ENCODE results near the gene LRRC28. TPM values are rescaled to one million over a fixed set of nuclear protein-coding genes. Genes with fewer than 3 reads are reported as not detected.

Gene LRRC28
- total RNA-seq, 1 experiment from 2014 or later: 21.4 TPM

DNA sequence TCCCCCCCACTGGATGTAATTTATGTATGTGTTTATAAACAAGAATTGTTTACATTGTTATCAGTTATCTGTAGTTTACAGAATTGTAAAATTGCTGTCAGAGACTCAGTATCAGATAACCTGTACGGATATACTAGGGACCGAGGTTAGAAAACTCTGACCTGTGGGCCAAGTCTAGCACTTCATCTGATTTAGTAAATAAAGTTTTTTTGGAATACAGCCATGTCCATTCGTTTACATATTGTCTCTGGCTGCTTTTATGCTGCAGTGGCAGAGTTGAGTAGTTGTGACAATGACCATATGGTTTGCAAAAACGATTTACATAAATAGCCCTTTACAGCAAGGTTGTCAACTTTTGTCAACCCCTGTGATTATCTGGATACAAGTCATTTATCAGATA is 52.6 kb downstream of the LRRC28 start:
- DNase-seq (ENCODE audit: low read depth, low spot score) (no peak), ATAC-seq (no peak)
- TF ChIP-seq EZH2 (IDR thresholded peaks at IDR 0.05): no peak
- H2AFZ ChIP-seq (ENCODE audit: low read depth, low read length, poor library complexity, severe bottlenecking): no peak overlapping the region
- intact Hi-C loops (cut with micrococcal nuclease): no loop called here
- H3K4me2 ChIP-seq (ENCODE audit: low read length): no peak overlapping the region
- H3K4me1 ChIP-seq (ENCODE audit: control insufficient read depth in 1 of 2, insufficient read depth in 2 of 2, low read length in 2 of 2): no peaks in the 10 kb centered on the region
- H3K9me3 ChIP-seq (ENCODE audit: control insufficient read depth in 1 of 2, insufficient read depth in 1 of 2, low read depth in 1 of 2, low read length in 2 of 2): no peaks in the 10 kb centered on the region
- H3K9ac ChIP-seq (ENCODE audit: low read length): no peak overlapping the region
- CTCF ChIA-PET: no interaction called here
- H3K79me2 ChIP-seq (ENCODE audit: insufficient read depth, low read length): no peaks in the 10 kb centered on the region
- no peak overlapping the region for H3K27ac ChIP-seq (ENCODE audit: low read depth, low read length)
- H3K9me2 ChIP-seq (ENCODE audit: insufficient read depth): no peaks in the 10 kb centered on the region
- no peaks in the 10 kb centered on the region for H3K36me3 ChIP-seq (ENCODE audit: control insufficient read depth in 1 of 2, insufficient read depth in 2 of 2, low read length in 2 of 2)
- no peaks in the 10 kb centered on the region for H3K27me3 ChIP-seq (ENCODE audit: insufficient read depth, low read length)
- no peaks in the 10 kb centered on the region for H4K20me1 ChIP-seq (ENCODE audit: insufficient read depth)
- H3K4me3 ChIP-seq (replicated peaks in 1 of 2; ENCODE audit: low read depth in 1 of 2, low read length in 2 of 2): no peak overlapping the region
- RAD21 ChIA-PET (ENCODE audit: low non-redundant PET in 1 of 2, low total read pairs in 2 of 2, uncharacterized antibody in 2 of 2, unreplicated experiment in 2 of 2): no interaction called here
- no TSS peak for BruUV-seq (replicated peaks)
- POLR2A ChIA-PET: no interaction called here

DNA sequence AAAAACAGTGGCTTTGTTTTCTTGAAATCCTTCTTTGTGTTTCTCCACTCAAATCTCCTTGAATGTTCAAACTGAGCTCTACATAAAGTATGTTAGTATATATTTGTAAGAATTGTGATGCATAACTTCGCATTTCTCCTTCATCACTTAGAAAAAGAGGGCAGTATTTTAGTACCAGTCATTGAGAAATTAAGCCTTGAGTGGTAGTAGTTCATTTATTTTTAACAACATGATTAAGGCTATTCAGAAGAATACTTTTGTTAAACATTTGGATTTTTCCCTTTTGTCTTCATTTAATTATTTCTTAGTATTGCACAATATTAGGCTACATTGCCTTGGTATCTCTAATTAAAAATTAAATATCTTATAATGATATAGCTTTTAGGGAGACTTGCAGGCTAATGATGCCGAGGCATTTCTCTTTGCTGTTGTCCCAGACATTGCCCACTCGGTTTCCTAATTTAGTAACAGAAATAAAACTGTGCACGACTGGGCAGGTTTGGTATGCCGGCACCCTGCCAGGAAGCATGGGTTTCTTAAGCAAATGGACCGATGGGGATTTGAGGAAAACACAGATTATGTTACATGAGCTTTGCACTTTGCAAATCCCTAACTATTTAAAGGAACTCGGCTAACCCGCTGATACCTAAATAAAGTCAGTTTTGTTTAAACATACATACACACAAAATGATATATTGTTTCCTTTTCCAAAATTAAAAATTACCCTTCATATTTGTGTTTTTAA is 54.7 kb downstream of the LRRC28 start:
- no peaks in the 10 kb centered on the region for H3K36me3 ChIP-seq (ENCODE audit: control insufficient read depth in 1 of 2, insufficient read depth in 2 of 2, low read length in 2 of 2)
- H3K4me2 ChIP-seq (ENCODE audit: low read length): no peak overlapping the region
- H3K27me3 ChIP-seq (ENCODE audit: insufficient read depth, low read length): no peaks in the 10 kb centered on the region
- no peaks in the 10 kb centered on the region for H4K20me1 ChIP-seq (ENCODE audit: insufficient read depth)
- H3K9ac ChIP-seq (ENCODE audit: low read length): no peak overlapping the region
- H3K9me3 ChIP-seq (ENCODE audit: control insufficient read depth in 1 of 2, insufficient read depth in 1 of 2, low read depth in 1 of 2, low read length in 2 of 2): no peaks in the 10 kb centered on the region
- no TSS peak for BruUV-seq (replicated peaks)
- ChIA-PET POLR2A (no interaction called here), CTCF (no interaction called here), RAD21 (ENCODE audit: low non-redundant PET in 1 of 2, low total read pairs in 2 of 2, uncharacterized antibody in 2 of 2, unreplicated experiment in 2 of 2) (no interaction called here)
- intact Hi-C loops (cut with micrococcal nuclease): no loop called here
- no peak for ATAC-seq
- DNase-seq (ENCODE audit: low read depth, low spot score): no peak
- no peaks in the 10 kb centered on the region for H3K79me2 ChIP-seq (ENCODE audit: insufficient read depth, low read length)
- H2AFZ ChIP-seq (ENCODE audit: low read depth, low read length, poor library complexity, severe bottlenecking): no peak overlapping the region
- H3K4me3 ChIP-seq (replicated peaks in 1 of 2; ENCODE audit: low read depth in 1 of 2, low read length in 2 of 2): no peak overlapping the region
- no peaks in the 10 kb centered on the region for H3K9me2 ChIP-seq (ENCODE audit: insufficient read depth)
- H3K4me1 ChIP-seq (ENCODE audit: control insufficient read depth in 1 of 2, insufficient read depth in 2 of 2, low read length in 2 of 2): no peaks in the 10 kb centered on the region
- H3K27ac ChIP-seq (ENCODE audit: low read depth, low read length): no peak overlapping the region
- TF ChIP-seq SIN3A (IDR thresholded peaks at IDR 0.05; ENCODE audit: low read depth) (no peak), TCF7L2 (IDR thresholded peaks at IDR 0.05; ENCODE audit: borderline replicate concordance, extremely low read depth, insufficient read depth, insufficient read length) (no peak), YY1 (IDR thresholded peaks at IDR 0.05; ENCODE audit: extremely low read depth, insufficient replicate concordance, low read depth, low read length) (no peak), SRF (IDR thresholded peaks at IDR 0.05; ENCODE audit: low read depth) (no peak), JUND (IDR thresholded peaks at IDR 0.05) (no peak), EZH2phosphoT487 (IDR thresholded peaks at IDR 0.05; ENCODE audit: borderline replicate concordance) (no peak), RAD21 (IDR thresholded peaks at IDR 0.05; ENCODE audit: low read depth) (no peak), ZFX (IDR thresholded peaks at IDR 0.05) (no peak), SP1 (IDR thresholded peaks at IDR 0.05; ENCODE audit: low read depth) (no peak), ELF1 (IDR thresholded peaks at IDR 0.05; ENCODE audit: borderline replicate concordance, low read depth) (no peak), CEBPB (IDR thresholded peaks at IDR 0.05; ENCODE audit: low read depth) (no peak), POLR2A (IDR thresholded peaks at IDR 0.05; ENCODE audit: borderline replicate concordance, extremely low read depth, insufficient read depth, insufficient read length) (no peak), FOSL1 (IDR thresholded peaks at IDR 0.05; ENCODE audit: low read depth) (no peak)
- TF ChIP-seq, protein P1, sequence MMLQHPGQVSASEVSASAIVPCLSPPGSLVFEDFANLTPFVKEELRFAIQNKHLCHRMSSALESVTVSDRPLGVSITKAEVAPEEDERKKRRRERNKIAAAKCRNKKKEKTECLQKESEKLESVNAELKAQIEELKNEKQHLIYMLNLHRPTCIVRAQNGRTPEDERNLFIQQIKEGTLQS (IDR thresholded peaks at IDR 0.05): no peak
- TF ChIP-seq, protein P2, sequence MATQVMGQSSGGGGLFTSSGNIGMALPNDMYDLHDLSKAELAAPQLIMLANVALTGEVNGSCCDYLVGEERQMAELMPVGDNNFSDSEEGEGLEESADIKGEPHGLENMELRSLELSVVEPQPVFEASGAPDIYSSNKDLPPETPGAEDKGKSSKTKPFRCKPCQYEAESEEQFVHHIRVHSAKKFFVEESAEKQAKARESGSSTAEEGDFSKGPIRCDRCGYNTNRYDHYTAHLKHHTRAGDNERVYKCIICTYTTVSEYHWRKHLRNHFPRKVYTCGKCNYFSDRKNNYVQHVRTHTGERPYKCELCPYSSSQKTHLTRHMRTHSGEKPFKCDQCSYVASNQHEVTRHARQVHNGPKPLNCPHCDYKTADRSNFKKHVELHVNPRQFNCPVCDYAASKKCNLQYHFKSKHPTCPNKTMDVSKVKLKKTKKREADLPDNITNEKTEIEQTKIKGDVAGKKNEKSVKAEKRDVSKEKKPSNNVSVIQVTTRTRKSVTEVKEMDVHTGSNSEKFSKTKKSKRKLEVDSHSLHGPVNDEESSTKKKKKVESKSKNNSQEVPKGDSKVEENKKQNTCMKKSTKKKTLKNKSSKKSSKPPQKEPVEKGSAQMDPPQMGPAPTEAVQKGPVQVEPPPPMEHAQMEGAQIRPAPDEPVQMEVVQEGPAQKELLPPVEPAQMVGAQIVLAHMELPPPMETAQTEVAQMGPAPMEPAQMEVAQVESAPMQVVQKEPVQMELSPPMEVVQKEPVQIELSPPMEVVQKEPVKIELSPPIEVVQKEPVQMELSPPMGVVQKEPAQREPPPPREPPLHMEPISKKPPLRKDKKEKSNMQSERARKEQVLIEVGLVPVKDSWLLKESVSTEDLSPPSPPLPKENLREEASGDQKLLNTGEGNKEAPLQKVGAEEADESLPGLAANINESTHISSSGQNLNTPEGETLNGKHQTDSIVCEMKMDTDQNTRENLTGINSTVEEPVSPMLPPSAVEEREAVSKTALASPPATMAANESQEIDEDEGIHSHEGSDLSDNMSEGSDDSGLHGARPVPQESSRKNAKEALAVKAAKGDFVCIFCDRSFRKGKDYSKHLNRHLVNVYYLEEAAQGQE (IDR thresholded peaks at IDR 0.05; ENCODE audit: low read depth): no peak
- TF ChIP-seq, protein P3, sequence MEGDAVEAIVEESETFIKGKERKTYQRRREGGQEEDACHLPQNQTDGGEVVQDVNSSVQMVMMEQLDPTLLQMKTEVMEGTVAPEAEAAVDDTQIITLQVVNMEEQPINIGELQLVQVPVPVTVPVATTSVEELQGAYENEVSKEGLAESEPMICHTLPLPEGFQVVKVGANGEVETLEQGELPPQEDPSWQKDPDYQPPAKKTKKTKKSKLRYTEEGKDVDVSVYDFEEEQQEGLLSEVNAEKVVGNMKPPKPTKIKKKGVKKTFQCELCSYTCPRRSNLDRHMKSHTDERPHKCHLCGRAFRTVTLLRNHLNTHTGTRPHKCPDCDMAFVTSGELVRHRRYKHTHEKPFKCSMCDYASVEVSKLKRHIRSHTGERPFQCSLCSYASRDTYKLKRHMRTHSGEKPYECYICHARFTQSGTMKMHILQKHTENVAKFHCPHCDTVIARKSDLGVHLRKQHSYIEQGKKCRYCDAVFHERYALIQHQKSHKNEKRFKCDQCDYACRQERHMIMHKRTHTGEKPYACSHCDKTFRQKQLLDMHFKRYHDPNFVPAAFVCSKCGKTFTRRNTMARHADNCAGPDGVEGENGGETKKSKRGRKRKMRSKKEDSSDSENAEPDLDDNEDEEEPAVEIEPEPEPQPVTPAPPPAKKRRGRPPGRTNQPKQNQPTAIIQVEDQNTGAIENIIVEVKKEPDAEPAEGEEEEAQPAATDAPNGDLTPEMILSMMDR (IDR thresholded peaks at IDR 0.05 in 2 of 3, conservative IDR thresholded peaks at IDR 0.05 in 1 of 3; ENCODE audit: borderline replicate concordance in 1 of 3, insufficient read depth in 1 of 3, low read depth in 2 of 3, low read length in 2 of 3): no peak

All from HCT116 (cell line).